ENCODE data around the gene HNRNPLL.

- TF ChIP-seq EZH2 (IDR thresholded peaks at IDR 0.05) (no peak), POLR2AphosphoS5 (IDR thresholded peaks at IDR 0.05; ENCODE audit: borderline replicate concordance, low read depth, low read length) (no peak)
Observed at GRCh38 chr2:38574278-38574677, 28.4 kb downstream of the HNRNPLL start.

All from SK-N-MC (cell line).